ENCODE data around the gene TUBB6.

DNA sequence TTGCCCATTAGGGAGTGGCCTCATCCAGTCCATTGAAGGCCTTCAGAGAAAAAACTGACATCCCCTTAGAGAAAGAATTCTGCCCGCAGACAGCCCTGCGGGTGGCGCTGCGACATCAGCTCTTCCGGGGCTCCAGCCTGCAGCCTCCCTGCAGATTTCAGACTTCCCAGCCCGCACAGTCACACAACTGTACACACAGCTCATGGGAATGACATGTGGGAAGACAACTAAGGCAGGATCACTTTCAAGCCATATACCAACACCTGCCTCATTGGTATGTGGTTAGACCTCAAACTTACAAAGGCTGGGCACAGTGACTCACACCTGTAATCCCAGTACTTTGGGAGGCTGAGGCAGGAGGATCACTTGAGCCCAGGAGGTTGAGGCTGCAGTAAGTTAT, 24.8 kb upstream of the TUBB6 start:
- TF ChIP-seq, protein P1, sequence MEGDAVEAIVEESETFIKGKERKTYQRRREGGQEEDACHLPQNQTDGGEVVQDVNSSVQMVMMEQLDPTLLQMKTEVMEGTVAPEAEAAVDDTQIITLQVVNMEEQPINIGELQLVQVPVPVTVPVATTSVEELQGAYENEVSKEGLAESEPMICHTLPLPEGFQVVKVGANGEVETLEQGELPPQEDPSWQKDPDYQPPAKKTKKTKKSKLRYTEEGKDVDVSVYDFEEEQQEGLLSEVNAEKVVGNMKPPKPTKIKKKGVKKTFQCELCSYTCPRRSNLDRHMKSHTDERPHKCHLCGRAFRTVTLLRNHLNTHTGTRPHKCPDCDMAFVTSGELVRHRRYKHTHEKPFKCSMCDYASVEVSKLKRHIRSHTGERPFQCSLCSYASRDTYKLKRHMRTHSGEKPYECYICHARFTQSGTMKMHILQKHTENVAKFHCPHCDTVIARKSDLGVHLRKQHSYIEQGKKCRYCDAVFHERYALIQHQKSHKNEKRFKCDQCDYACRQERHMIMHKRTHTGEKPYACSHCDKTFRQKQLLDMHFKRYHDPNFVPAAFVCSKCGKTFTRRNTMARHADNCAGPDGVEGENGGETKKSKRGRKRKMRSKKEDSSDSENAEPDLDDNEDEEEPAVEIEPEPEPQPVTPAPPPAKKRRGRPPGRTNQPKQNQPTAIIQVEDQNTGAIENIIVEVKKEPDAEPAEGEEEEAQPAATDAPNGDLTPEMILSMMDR (conservative IDR thresholded peaks at IDR 0.05 in 1 of 2, IDR thresholded peaks at IDR 0.05 in 1 of 2; ENCODE audit: low read depth in 1 of 2, low read length in 2 of 2) = peak in 1 of 2 donors; percentile 20
- no peak for TF ChIP-seq EZH2 (IDR thresholded peaks at IDR 0.05; ENCODE audit: low read length, missing control alignments)

Data from fibroblast of lung (primary cell).